OCI-LY1 (cell line): ENCODE measurements around the gene NOX3.

Experiments used
- EZH2 ChIP-seq: fragments of 200-600 bp; sonication (generic), shearing (Covaris generic); IDR thresholded peaks from 2 replicates; pipeline ENCODE4 v1.8.0; 2017; ENCODE audit warnings: borderline replicate concordance, mixed run types, mild to moderate bottlenecking, antibody characterized with exemption, low read length, moderate library complexity, mixed read lengths
- TF ChIP-seq, protein P1 (sequence below): fragments of 200-600 bp; sonication (generic), shearing (Covaris generic); IDR thresholded peaks from 2 replicates; pipeline ENCODE4 v1.5.1; 2017; ENCODE audit warnings: mild to moderate bottlenecking, antibody characterized with exemption, low read length, moderate library complexity, mixed read lengths

DNA sequence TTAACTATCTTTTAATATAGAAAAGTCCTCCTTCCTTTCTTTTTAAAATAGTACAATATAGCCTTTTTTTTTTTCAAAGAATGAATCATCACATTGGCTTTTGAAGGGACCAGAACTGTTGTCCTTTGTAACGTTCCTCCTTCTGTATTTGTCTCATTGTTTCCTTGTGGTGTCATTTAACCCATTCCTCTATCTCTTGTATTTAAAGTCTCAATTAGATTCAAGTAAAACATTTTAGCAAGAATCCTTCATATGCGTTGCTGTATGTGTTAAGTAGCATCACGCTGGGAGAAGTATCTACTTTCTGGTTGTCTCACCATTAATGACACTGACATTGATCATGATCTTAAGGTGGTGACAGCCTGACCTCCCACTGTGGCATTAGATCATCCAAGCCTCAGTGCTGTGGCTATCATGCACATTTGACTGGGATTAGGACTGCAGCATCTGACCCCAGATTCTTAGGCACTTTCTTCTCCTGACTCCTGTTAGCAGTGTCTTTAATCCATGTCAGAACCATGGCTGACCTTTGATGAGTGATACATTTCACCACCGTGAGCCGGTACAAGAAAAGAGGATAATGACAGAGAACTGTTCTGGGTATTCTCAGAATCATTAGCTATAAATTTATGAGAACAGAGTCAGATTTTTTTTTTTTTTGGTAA, 73.8 kb downstream of the NOX3 start:
- TF ChIP-seq, protein P1, sequence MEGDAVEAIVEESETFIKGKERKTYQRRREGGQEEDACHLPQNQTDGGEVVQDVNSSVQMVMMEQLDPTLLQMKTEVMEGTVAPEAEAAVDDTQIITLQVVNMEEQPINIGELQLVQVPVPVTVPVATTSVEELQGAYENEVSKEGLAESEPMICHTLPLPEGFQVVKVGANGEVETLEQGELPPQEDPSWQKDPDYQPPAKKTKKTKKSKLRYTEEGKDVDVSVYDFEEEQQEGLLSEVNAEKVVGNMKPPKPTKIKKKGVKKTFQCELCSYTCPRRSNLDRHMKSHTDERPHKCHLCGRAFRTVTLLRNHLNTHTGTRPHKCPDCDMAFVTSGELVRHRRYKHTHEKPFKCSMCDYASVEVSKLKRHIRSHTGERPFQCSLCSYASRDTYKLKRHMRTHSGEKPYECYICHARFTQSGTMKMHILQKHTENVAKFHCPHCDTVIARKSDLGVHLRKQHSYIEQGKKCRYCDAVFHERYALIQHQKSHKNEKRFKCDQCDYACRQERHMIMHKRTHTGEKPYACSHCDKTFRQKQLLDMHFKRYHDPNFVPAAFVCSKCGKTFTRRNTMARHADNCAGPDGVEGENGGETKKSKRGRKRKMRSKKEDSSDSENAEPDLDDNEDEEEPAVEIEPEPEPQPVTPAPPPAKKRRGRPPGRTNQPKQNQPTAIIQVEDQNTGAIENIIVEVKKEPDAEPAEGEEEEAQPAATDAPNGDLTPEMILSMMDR: no peak
- TF ChIP-seq EZH2: no peak
